NCI-H2081 treated with DMSO at 0.1 percent for 48 hours (cell line): ENCODE results near the gene ZNF146.
"Not testable (repeated sequence)": the region's sequence is repeated elsewhere in the genome, so short reads cannot be mapped to it uniquely, and the experiment has no call there.

Experiments used
- DNase-seq: peaks from one replicate; lab custom pipeline; 2025; lab: John Stamatoyannopoulos, UW

The ZNF146 gene

DNA sequence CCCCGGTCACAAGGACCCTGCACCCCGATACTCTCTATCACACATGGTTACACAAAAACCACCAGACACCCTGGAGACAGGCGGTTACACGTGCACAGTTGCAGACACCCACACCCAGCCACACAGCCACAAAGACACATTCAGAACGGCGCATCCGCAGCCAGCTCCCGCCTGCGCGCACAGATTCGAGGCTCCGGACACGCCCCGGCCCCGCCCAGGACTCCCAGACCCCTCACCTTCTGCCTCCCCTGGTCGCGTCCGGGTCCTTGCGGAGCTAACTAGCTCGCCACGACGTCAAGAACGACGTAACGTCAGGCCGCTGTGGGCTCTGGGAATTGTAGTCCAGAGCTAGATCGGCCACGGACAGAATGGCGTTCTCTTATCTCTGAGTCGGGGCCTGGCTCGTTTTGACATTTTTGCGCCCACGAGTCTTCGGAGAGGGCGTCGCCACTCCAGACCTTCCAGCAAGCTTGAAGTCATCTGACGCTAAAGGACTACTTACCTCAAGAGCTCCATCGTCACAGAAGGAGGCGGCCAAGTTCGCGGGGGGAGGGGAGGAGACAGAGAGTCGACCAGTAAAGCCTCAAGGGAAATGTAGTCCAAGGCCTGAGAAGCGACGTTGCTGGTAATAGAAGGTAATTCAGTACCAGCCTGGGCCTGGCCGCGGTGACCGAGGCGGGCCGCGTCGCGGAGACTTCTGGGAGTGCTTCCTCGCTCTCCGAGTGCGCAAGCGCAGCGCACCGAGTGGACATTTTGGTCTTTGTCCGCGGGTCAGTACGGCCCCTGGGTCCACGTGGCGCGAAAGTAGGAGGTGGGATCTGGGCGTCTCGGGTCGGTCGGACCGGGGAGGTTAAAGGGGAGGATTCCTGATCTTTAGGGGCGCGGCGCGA, at the start of gene ZNF146, which contains the start of gene ZNF565:
ZNF146 (plus strand) TSS at position 721 of the 890 bp plus-strand sequence. CDS start 21,335 bp downstream, outside the sequence.
ZNF565 (minus strand) TSS at position 280 of the 890 bp plus-strand sequence. CDS start 12,680 bp downstream, outside the sequence.
- peak; percentile 95 for DNase-seq

DNA sequence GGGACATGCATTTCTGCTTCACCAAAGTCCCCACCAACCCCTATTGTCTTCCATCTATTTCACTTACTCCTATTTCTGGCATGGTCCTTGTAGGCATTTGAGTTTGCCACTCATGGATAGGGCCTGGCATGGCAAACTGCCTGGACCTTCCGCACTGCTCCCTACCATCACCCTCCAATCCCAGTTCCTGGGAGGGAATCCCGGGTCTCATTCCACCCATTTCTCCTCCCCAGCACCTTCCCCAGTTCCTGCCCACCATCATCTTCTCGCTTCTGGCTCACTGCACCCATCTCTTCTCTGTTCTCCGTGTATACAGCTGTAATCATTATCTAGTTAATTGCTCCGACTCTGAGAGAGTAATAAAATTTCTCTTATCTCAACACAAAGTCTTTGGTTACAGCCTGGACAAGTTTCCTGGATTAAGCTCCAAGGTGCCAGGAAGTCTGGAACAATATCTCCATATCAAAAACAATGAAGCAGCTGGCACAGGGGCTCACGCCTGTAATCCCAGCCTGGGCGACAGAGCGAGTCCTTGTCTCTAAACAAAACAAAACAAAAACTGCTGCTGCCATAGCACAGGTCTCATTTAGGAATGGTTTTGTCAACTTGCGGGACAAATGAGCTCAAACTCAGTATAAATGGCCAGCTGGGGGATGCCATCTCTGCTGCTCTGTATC, 45.7 kb upstream of the ZNF146 start:
- DNase-seq: peak; percentile 19

DNA sequence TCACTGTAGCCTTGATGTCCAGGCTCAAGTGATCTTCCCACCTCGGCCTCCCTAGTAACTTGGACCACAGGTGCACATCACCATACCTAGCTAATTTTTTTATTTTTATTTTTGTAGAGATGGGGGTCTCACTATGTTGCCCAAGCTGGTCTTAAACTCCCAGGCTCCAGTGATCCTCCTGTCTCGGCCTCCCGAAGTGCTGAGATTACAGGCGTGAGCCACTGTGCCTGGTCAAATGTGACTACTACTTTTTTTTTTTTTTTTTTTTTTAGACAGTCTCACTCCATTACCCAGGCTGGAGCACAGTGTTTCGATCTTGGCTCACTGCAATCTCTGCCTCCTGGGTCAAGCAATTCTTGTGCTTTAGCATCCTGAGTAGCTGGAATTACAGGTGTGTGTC, 42.1 kb upstream of the ZNF146 start:
- DNase-seq: no peak

DNA sequence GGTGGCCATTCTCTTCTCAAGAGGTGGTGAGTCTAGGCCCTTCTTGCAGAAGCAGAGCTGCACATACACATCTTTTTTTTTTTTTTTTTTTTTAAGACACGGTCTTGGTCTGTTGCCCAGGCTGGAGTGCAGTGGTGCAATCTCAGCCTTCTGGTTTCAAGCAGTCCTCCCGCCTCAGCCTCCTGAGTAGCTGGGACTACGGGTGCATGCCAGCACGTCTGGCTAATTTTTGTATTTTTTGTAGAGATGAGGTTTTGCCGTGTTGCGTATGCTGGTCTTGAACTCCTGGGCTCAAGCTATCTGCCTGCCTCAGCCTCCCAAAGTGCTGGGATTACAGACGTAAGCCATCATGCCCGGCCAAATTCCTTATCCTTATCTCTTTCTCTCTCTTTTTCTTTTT, 41.1 kb upstream of the ZNF146 start:
- DNase-seq: not testable (repeated sequence)

DNA sequence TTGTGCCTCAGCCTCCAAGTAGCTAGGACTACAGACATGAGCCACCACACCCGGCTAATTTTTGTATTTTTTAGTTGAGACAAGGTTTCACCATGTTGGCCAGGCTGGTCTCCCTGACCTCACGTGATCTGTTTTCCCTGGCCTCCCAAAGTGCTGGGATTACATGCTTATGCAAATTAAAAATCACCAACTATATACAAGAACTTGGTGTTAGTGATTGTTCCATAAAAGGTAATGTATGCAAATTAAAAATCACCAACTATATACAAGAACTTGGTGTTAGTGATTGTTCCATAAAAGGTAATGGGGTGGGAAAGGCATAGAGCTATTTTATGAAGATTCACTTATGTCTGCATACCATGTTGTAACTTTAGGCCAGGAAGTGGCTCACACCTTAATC, 35.8 kb upstream of the ZNF146 start:
- not testable (repeated sequence) for DNase-seq

DNA sequence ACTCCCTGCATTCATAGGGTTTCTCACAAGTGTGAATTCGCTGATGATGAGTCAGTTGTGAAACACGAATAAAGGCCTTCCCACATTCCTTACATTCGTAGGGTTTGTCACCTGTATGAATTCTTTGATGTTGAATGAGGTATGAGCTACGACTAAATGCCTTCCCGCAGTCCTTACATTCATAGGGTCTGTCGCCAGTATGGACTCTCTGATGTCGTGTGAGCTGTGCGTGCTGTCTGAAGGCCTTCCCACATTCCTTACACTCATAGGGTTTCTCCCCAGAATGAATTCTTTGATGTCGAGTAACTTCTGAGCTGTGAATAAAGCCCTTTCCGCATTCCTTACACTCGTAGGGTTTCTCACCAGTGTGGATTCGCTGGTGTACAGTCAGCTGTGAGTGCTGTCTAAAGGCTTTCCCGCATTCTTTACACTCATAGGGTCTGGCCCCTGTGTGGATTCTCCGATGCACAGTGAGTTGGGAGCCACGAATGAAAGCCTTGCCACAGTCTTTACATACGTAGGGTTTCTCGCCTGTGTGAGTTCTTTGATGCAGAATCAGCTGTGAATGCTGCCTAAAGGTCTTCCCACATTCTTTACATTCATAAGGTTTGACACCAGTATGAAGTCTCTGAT, 32.2 kb upstream of the ZNF146 start:
- no peak for DNase-seq

DNA sequence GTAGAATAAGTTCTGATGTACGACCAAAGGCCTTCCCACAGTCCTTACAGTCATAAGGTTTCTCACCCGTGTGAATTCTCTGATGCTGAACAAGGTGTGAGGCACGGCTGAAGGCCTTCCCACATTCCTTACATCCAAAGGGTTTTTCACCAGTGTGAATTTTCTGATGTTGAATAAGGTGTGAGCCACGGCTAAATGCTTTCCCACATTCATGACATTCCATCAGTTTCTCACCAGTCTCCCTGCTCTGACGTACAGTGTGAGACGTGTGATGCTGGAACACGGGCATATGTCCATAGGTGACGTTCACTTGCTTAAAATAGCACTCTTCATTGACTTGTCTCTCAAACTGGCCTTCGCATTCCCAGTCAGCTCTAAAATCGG, 31.7 kb upstream of the ZNF146 start:
- DNase-seq: no peak

DNA sequence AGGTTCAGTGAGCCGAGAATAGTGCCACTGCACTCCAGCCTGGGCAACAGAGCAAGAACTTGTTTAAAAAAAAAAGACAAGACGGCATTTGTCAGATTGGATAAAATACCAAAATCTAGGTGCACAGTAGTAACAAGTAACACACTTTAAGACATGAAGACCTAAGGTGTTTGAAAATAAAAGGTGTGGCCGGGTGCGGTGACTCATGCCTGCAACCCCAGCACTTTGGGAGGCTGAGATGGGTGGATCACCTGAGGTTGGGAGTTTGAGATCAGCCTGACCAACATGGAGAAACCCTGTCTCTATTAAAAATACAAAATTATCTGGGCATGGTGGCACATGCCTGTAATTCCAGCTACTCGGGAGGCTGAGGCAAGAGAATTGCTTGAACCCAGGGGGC, 28.2 kb upstream of the ZNF146 start:
- not testable (repeated sequence) for DNase-seq

DNA sequence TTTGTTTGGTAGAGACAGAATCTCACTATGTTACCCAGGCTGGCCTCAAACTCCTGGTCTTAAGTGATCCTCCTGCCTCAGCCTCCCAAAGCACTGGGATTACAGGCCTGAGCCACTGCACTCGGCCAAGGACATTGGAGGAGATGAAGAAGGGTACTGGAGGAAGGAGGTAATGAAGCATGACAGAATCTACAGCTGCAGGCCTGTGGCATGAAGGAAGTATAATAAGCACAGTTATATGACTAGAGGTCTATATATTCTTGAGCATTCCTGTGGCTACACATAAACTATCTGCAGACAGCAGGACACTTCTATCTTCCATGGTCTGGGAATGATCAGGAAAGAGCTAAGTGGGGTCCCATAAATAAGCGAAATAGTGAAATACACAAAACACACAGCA, 18.7 kb upstream of the ZNF146 start:
- no peak for DNase-seq

DNA sequence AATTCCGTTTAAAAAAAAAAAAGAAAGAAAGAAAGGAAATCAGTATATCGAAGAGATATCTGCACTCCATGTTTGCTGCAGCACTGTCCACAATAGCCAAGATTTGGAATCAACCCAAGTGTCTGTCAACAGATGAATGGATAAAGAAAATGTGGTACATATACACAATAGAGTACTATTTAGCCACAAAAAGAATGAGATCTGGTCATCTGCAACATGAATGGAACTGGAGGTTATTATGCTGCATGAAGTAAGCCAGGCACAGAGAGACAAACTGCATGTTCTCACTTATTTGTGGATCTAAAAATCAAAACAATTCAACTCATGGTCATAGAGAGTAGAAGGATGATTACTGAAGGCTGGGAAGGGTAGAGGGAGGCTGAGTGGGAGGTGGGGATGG, 16.8 kb upstream of the ZNF146 start:
- no peak for DNase-seq

DNA sequence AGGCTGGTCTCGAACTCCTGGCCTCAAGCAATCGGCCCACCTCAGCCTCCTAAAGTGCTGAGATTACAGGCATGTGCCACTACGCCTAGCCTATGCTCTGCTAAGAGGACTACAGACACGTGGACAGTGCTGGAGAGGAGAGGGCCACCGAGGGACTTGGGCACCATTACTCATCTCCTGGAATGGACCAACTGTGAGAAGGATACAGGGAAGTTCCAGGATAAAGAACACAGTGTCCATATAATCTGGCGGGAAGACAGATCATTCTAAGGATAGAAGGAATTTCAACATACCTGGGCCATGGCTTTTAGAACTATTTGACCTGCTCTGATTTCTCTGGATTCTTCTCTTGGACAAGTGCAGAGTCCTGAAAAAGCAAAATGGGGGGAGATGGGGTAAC, 13.2 kb upstream of the ZNF146 start:
- no peak for DNase-seq

DNA sequence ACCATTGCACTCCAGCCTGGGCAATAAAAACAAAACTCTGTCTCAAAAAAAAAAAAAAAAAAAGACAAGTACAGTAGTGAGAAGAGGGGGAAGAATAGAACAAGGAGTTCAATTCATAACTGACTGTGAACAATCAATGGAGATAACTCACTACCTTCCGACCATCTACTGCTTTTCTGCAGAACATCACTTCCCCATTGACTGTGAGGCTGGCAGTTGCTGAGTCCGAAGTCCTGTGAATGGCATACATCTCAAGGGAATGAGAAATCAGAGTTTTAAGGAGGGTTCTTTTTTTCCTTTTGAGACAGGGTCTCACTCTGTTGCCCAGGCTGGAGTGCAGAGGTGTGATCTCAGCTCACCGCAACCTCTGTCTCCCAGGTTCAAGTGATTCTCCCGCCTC, 11.6 kb upstream of the ZNF146 start:
- DNase-seq: no peak

DNA sequence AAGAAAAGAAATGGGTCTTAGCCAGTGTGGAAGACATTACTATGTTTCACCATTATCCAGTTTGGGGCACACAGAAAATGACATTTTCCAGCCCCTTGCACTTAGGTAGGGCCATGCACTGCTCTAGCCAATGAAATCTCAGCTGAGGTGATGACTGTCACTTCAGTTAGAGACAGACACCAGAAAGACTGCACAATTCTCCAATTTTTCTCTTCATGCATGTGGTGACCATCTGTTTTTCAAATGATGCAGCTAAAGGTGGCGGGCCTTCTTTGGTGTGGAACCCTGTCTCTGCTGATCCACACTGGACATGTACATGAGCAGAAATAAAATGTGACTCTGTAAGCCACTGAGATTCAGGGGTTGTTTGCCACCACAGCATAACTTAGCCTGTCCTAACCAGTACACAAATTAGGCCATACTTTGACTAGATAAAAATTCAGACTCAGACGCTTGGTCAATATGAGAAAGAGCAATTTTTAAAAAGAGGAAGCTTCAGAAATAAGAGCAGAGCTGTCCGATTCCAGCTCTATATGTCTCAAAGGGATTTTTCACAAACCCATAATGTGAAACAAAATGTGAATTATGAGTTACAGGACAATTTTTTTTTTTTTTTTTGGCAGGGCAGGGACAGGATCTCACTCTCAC, 7.2 kb upstream of the ZNF146 start:
- no peak for DNase-seq

DNA sequence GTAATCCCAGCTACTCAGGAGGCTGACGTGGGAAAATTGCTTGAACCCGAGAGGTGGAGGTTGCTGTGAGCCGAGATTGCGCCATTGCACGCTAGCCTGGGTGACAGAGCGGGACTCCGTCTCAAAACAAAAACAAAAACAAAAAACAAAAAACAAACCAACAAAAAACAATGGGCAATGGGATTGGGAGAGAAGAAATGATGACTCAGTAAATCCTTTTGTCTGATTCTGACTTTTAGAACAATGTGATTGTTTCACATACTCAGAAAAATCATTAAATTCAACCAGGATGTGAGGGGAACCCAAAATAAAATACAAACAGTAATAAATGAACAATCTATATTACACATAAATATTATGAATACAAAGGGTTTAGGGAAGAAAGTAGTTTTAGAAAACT, 5.5 kb upstream of the ZNF146 start:
- no peak for DNase-seq

DNA sequence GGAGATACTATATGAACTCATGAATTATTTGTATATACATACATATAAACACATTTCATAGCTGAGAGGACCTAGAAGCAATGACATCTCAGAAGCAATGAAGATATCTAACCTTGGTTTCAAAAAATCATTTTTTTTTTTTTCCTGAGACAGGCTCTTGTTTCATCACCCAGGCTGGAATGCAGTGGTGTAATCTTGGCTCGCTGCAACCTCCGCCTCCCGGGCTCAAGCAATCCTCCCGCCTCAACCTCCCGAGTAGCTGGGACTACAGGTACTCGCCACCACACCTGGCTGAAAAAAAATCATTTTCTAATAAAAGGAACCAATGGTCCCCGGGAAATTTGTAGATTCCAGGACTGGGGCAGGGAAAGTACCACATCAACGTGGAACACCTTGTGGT, 4.4 kb upstream of the ZNF146 start:
- no peak for DNase-seq

DNA sequence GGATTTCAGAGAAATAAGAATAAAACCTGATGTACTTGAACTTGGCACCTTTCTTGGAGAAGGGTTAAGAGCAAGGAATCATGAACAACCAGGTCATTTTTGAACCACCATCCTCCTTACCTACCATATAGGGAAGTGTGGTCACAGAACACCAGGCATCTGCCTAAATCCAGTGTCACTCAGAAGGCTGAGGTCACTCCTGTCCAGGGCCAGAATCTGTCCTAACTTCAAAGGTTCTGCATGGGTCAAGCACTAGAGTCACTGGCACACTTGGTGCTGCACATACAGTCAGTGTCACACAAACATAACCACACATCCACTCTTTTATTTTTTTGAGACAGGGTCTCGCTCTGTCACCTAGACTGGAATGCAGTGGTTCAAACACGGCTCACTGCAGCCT, 2.0 kb upstream of the ZNF146 start:
- DNase-seq: no peak

DNA sequence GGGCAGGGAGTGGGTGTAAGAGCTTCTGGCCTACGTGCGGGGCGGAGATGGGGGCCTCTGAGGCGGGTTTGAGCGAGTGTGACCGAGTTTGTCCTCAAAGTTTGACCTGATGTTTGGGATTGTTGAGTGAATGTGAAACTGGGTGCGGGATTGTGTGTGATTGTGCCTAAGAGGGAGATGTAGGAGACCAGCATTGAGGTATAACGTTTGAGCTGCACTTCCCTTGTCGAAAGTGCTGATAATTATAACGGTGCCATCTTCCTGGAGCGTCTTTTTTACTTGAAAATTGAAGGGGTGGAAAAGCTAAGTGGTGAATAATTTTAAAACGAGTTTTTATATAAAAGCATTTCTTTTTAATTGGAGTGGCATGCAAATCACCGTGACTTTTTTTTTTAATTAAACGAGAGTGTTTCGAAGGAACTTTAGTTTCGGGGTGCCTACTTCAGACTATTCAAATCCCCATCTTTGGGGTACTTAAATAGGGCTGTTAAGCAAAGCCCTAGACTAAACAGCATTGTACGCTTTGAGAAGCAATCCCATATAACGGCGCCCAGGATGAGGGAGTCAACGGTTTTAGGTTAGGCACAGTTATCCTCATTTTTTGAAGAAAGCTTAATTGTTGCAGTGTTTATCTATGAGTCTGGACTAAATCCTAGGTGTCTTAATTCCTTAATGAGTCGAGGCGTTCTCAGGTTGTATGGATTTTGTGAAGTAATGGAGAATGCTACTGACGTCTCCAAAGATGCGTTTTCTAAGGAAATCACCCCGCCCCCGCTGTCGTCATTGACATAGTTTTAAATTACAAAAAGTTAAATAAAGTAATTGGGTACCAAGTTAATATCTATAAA, 594 bp downstream of the ZNF146 start:
- DNase-seq: no peak

DNA sequence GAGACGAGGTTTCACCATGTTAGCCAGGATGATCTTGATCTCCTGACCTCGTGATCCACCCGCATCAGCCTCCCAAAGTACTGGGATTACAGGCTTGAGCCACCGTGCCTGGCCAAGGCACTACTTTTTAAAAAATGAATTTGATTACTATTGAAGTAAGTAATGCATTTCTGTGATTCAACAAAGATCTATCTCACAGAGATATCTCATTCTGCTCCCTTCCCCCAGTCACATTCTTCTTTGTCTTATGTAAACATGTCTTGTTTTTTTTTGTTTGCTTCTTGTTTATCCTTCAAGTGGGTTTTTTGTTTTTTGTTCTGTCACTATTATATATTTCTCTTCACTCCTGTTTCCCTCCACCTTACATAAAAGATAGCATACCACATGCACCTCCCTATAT, 6.6 kb downstream of the ZNF146 start:
- DNase-seq: no peak

DNA sequence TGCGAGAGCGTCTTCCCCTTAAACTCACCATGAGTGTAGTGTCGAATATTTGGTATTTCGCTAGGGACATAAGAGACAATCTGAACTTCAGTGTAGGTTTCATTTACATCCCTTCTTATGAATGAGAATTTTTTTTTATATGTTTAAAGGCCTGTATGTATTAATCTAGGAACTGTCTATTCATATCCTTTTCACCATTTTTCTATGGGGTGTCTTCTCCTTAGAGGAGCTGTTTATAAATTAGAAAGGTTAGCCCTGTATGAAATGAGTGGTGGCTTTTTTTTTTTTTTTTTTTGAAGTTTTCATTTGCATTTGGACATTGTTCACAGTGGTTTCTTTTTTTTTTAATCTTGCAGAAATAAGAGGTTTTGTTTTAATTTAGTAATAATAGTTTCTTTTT, 7.6 kb downstream of the ZNF146 start:
- no peak for DNase-seq

DNA sequence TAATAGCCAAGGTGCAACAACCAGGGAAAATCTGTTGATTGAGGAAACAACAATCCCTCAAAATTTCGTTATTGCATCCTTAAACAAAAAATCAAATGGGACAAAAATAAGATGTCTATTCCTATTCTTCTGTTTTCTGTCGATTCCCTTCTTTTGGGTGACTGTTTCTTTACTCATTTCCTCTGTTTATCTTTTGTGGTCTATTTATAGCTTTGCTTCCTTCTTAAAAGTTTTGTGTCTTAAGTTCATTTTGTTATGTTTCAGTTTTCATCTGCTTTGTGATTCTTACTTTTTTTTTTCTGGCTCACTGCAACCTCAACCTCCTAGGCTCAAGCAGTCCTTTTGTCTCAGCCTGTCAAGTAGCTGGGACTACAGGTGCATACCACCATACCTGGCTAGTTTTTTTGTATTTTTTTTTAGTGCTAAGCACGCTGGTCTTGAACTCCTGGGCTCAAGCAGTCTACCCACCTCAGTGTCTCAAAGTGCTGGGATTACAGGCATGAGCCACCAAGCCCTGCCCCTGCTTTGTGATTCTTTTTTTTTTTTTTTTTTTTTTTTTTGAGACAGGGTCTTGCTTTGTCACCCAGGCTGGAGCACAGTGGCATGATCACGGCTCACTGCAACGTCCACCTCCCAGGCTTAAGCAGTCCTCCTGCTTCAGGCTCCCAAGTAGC, 10.4 kb downstream of the ZNF146 start:
- no peak for DNase-seq

DNA sequence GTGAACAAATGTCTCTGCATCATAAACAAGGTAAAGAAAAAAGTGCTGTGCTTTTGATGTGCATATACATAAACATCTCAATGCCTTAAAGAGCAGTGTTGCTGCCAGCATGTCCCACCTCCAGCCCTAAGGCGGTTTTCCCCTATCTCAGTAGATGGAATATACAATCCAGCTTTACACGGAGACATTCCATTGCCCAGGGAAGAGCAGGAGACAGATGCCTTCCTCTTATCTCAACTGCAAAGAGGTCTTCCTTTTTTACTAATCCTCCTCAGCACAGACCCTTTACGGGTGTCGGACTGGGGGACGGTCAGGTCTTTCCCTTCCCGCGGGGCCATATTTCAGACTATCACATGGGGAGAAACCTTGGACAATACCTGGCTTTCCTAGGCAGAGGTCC, 18.7 kb downstream of the ZNF146 start:
- DNase-seq: not testable (repeated sequence)
